Activated CD4-positive, alpha-beta T cell treated with anti-CD3 and anti-CD28 coated beads, Interleukin-2, Interleukin-4, amounts not matched to agents 100 ng/mL and 50 ng/mL, durations not matched to agents 16 hours and 8 hours (primary cell): ENCODE measurements around the gene PIGQ.

ENCODE experiments used
- DNase-seq: peaks from one replicate; pipeline ENCODE4 v3.0.0-alpha.2; 2020; ENCODE audit warnings: low spot score

PIGQ gene

GRCh38 chr16:606656-607307, 37.0 kb downstream of the PIGQ start:
- DNase-seq = no peak

GRCh38 chr16:608019-608418, 38.3 kb downstream of the PIGQ start:
- DNase-seq = no peak

- no peak for DNase-seq
Observed at GRCh38 chr16:609316-609715, 39.5 kb downstream of the PIGQ start.

GRCh38 chr16:609984-610383, 40.2 kb downstream of the PIGQ start:
- no peak for DNase-seq

GRCh38 chr16:610513-611381, 41.0 kb downstream of the PIGQ start:
- peak; percentile 31 for DNase-seq

GRCh38 chr16:615122-615521, 45.4 kb downstream of the PIGQ start:
- DNase-seq = no peak

- no peak for DNase-seq
Observed at GRCh38 chr16:616733-617586, 47.2 kb downstream of the PIGQ start.

GRCh38 chr16:617855-618254, 48.1 kb downstream of the PIGQ start:
- no peak for DNase-seq

GRCh38 chr16:619476-620100, 49.8 kb downstream of the PIGQ start:
- DNase-seq = no peak

- DNase-seq = no peak
Observed at GRCh38 chr16:620700-621525, 51.1 kb downstream of the PIGQ start.

GRCh38 chr16:621526-622105, 51.8 kb downstream of the PIGQ start:
- DNase-seq = no peak

- DNase-seq = no peak
Observed at GRCh38 chr16:622920-623280, 53.1 kb downstream of the PIGQ start.

GRCh38 chr16:624526-625070, 54.8 kb downstream of the PIGQ start:
- no peak for DNase-seq

- DNase-seq = no peak
Observed at GRCh38 chr16:625117-625976, 55.6 kb downstream of the PIGQ start.

GRCh38 chr16:625977-626765, 56.4 kb downstream of the PIGQ start:
- DNase-seq = no peak

- no peak for DNase-seq
Observed at GRCh38 chr16:626787-627453, 57.2 kb downstream of the PIGQ start.

- no peak for DNase-seq
Observed at GRCh38 chr16:627454-628239, 57.9 kb downstream of the PIGQ start.
